Prostate gland (tissue), 2 donors: ENCODE measurements around the gene SPACA5. TPM values are rescaled to one million over a fixed set of nuclear protein-coding genes. Genes with fewer than 3 reads are reported as not detected.
"Not testable (repeated sequence)": the region's sequence is repeated elsewhere in the genome, so short reads cannot be mapped to it uniquely, and the experiment has no call there.

Experiments
- DNase-seq: peaks from one replicate; pipeline ENCODE4 v3.0.0-alpha.2; 2019; ENCODE audit warnings: low spot score
- H3K27ac ChIP-seq, 2 donors: fragments of 200-600 bp; sonication (generic); 2 replicates each; pipeline ENCODE4 v1.5.1; 2017 to 2019
- H3K27me3 ChIP-seq: fragments of 200-600 bp; sonication (generic); replicated peaks from 2 replicates; pipeline ENCODE4 v1.5.1; 2019; ENCODE audit not compliant: insufficient read depth
- H3K36me3 ChIP-seq, 2 donors: fragments of 200-600 bp; sonication (generic); 1 replicate in 1 of 2; 2 replicates in 1 of 2; pipeline versions ENCODE4 v1.5.1 to v1.8.1; 2017 to 2019
- H3K4me1 ChIP-seq: fragments of 200-600 bp; sonication (generic); replicated peaks from 2 replicates; pipeline ENCODE4 v1.5.1; 2019
- H3K4me3 ChIP-seq, 2 donors: fragments of 200-600 bp; sonication (generic); 2 replicates each; pipeline ENCODE4 v1.5.1; 2017 to 2019
- H3K9me3 ChIP-seq: fragments of 200-600 bp; sonication (generic); 2 replicates; pipeline ENCODE4 v1.5.1; 2017
- CTCF ChIP-seq, 4 experiments: fragments of 200-600 bp in 2 of 4; fragments of 450-650 bp in 2 of 4; sonication (generic) in 2 of 4; IDR thresholded peaks; 1 replicate in 3 of 4; 2 replicates in 1 of 4; pipeline ENCODE4 v1.5.1; 2016 to 2019; ENCODE audit warnings: antibody characterized with exemption in 4 of 4, mild to moderate bottlenecking in 2 of 4, moderate library complexity in 2 of 4
- POLR2A ChIP-seq: fragments of 450-650 bp; IDR thresholded peaks from one replicate; pipeline ENCODE4 v1.6.1; 2016; ENCODE audit warnings: antibody characterized with exemption, mild to moderate bottlenecking
- POLR2AphosphoS5 ChIP-seq: sonication (generic); formaldehyde crosslinking; IDR thresholded peaks from one replicate; pipeline ENCODE4 v1.6.1; 2017; ENCODE audit warnings: antibody characterized with exemption
- WGBS: methylation state at CpG from one replicate; pipeline ENCODE4 v1.1.5; 2018; 5-methylcytosine and 5-hydroxymethylcytosine counted together
- intact Hi-C: fragments of 100-400 bp; cut with DNase I; formaldehyde crosslinking; loops from one replicate; pipeline ENCODE4 v1.14.2; 2022
- total RNA-seq, 2 donors: library from RNA; depleted of rRNA; stranded (reverse); fragments of >200 nt; gene quantifications; one replicate each; pipeline ENCODE4 v1.1.0, GENCODE V29; 2016

SPACA5 gene
- total RNA-seq, 2 donors from 2014 or later: not detected

- Histone ChIP-seq H3K27ac (no peak overlapping the region), H3K9me3 (no peaks in the 10 kb centered on the region), H3K36me3 (no peaks in the 10 kb centered on the region), H3K4me1 (no peaks in the 10 kb centered on the region), H3K4me3 (no peak overlapping the region), H3K27me3 (no peaks in the 10 kb centered on the region)
- no peak for TF ChIP-seq CTCF (IDR thresholded peaks at IDR 0.05)
- no peak for TF ChIP-seq POLR2A
- no peak for TF ChIP-seq POLR2AphosphoS5
- WGBS: 89% methylated on average over 7 of the region's 8 CpGs
- no peak for DNase-seq
- intact Hi-C loops: no loop called here
Observed at GRCh38 chrX:48028091-48028490, 21.3 kb downstream of the SPACA5 start.

GRCh38 chrX:48030237-48030636 lies 23.4 kb downstream of the SPACA5 start:
- WGBS: 86% methylated on average over 7 of the region's 10 CpGs
- H3K27me3 ChIP-seq: no peaks in the 10 kb centered on the region
- TF ChIP-seq POLR2AphosphoS5 (no peak), CTCF (IDR thresholded peaks at IDR 0.05) (no peak), POLR2A (no peak)
- no peaks in the 10 kb centered on the region for H3K36me3 ChIP-seq
- H3K27ac ChIP-seq: no peak overlapping the region
- no peaks in the 10 kb centered on the region for H3K9me3 ChIP-seq
- no peaks in the 10 kb centered on the region for H3K4me1 ChIP-seq
- H3K4me3 ChIP-seq: no peak overlapping the region
- intact Hi-C loops: no loop called here
- no peak for DNase-seq

- DNase-seq, H3K9me3 ChIP-seq, H3K4me1 ChIP-seq, H3K27ac ChIP-seq, H3K27me3 ChIP-seq, intact Hi-C loops, H3K36me3 ChIP-seq, H3K4me3 ChIP-seq: not testable (repeated sequence)
- 75% methylated on average over 10 of the region's 10 CpGs for WGBS
Observed at GRCh38 chrX:48030641-48031173, 23.9 kb downstream of the SPACA5 start.

- no peak for DNase-seq
- intact Hi-C loops: no loop called here
- TF ChIP-seq CTCF (IDR thresholded peaks at IDR 0.05) (no peak), POLR2AphosphoS5 (no peak), POLR2A (no peak)
- H3K27me3 ChIP-seq: no peaks in the 10 kb centered on the region
- H3K36me3 ChIP-seq: no peaks in the 10 kb centered on the region
- no peaks in the 10 kb centered on the region for H3K9me3 ChIP-seq
- H3K4me3 ChIP-seq: no peak overlapping the region
- no peak overlapping the region for H3K27ac ChIP-seq
- no peaks in the 10 kb centered on the region for H3K4me1 ChIP-seq
- WGBS: 61% methylated on average over 4 of the region's 4 CpGs
Observed at GRCh38 chrX:48035891-48036290, 29.1 kb downstream of the SPACA5 start.

- Histone ChIP-seq H3K27me3 (no peaks in the 10 kb centered on the region), H3K36me3 (no peaks in the 10 kb centered on the region), H3K4me1 (no peaks in the 10 kb centered on the region), H3K4me3 (no peak overlapping the region), H3K9me3 (no peaks in the 10 kb centered on the region), H3K27ac (no peak overlapping the region)
- TF ChIP-seq POLR2A: no peak
- 86% methylated on average over 4 of the region's 4 CpGs for WGBS
- DNase-seq: no peak
- intact Hi-C loops: no loop called here
Observed at GRCh38 chrX:48043056-48043455, 36.3 kb downstream of the SPACA5 start.

- intact Hi-C loops: no loop called here
- H3K9me3 ChIP-seq: no peaks in the 10 kb centered on the region
- 68% methylated on average over 8 of the region's 8 CpGs for WGBS
Observed at GRCh38 chrX:48045410-48046311, 38.9 kb downstream of the SPACA5 start.

More at GRCh38 chrX:48045410-48046311, 38.9 kb downstream of the SPACA5 start:
- no peak for DNase-seq
- Histone ChIP-seq H3K27me3 (no peaks in the 10 kb centered on the region), H3K4me1 (no peaks in the 10 kb centered on the region), H3K36me3 (no peaks in the 10 kb centered on the region), H3K4me3 (no peak overlapping the region), H3K27ac (no peak overlapping the region)
- no peak for TF ChIP-seq CTCF (IDR thresholded peaks at IDR 0.05)
- TF ChIP-seq POLR2A: no peak
- no peak for TF ChIP-seq POLR2AphosphoS5
